GM21737 (cell line): ENCODE data around the gene MRGPRD.

Experiments
- ATAC-seq: cut with Tn5 transposase; IDR thresholded peaks from one replicate; pipeline ENCODE4 v1.9.1; 2021; ENCODE audit warnings: mild to moderate bottlenecking, moderate library complexity; ENCODE audit not compliant: unreplicated experiment

MRGPRD gene

GRCh38 chr11:68980776-68981065 is at the start of gene MRGPRD:
MRGPRD (minus strand) TSS chr11:68980986; CDS start chr11:68980986, 0 bp downstream.
- no peak for ATAC-seq

- no peak for ATAC-seq
Measured at GRCh38 chr11:69030301-69030700, 49.5 kb upstream of the MRGPRD start.

- ATAC-seq, result no peak
Measured at GRCh38 chr11:69027704-69028372, 47.1 kb upstream of the MRGPRD start.

- ATAC-seq, result no peak
Measured at GRCh38 chr11:69024509-69024908, 43.7 kb upstream of the MRGPRD start.

GRCh38 chr11:69022260-69022659 is 41.5 kb upstream of the MRGPRD start:
- ATAC-seq, result no peak

GRCh38 chr11:69018924-69019323 is 38.1 kb upstream of the MRGPRD start:
- ATAC-seq, result no peak

- no peak for ATAC-seq
Measured at GRCh38 chr11:69017951-69018350, 37.2 kb upstream of the MRGPRD start.

- no peak for ATAC-seq
Measured at GRCh38 chr11:69014898-69015549, 34.2 kb upstream of the MRGPRD start.

- no peak for ATAC-seq
Measured at GRCh38 chr11:69014084-69014851, 33.5 kb upstream of the MRGPRD start.

- ATAC-seq, result no peak
Measured at GRCh38 chr11:69013009-69013951, 32.5 kb upstream of the MRGPRD start, which contains the start of gene MRGPRF. MRGPRF (minus strand) TSS chr11:69013246; CDS start chr11:69009901, 3,345 bp downstream.

- no peak for ATAC-seq
Measured at GRCh38 chr11:69012092-69013008, 31.6 kb upstream of the MRGPRD start.

GRCh38 chr11:69011624-69012091 is 30.9 kb upstream of the MRGPRD start:
- no peak for ATAC-seq

GRCh38 chr11:69010964-69011623 is 30.3 kb upstream of the MRGPRD start:
- no peak for ATAC-seq

GRCh38 chr11:69010361-69010891 is 29.6 kb upstream of the MRGPRD start:
- ATAC-seq, result no peak

- no peak for ATAC-seq
Measured at GRCh38 chr11:69009441-69010211, 28.8 kb upstream of the MRGPRD start.

- no peak for ATAC-seq
Measured at GRCh38 chr11:69008737-69009440, 28.1 kb upstream of the MRGPRD start.

- ATAC-seq, result no peak
Measured at GRCh38 chr11:69007975-69008381, 27.2 kb upstream of the MRGPRD start.
